Bronchial epithelial cell (primary cell): ENCODE measurements around the gene ERMN. TPM values are rescaled to one million over a fixed set of nuclear protein-coding genes. Genes with fewer than 3 reads are reported as not detected.
"Not testable (repeated sequence)": the region's sequence is repeated elsewhere in the genome, so short reads cannot be mapped to it uniquely, and the experiment has no call there.

Experiments
- DNase-seq: peaks from one replicate; pipeline ENCODE4 v3.0.0-alpha.2; 2010; ENCODE audit warnings: low read depth
- FAIRE-seq: peaks from 2 replicates; lab custom pipeline; 2011; peaks lifted over from hg19 to GRCh38; lab: Jason Lieb, UNC
- H3K27me3 ChIP-seq: 2 replicates; pipeline ENCODE4 v1.5.1; 2011; ENCODE audit warnings: low read length; ENCODE audit not compliant: control insufficient read depth, insufficient read depth
- H3K36me3 ChIP-seq: 2 replicates; pipeline ENCODE4 v1.5.1; 2011; ENCODE audit warnings: low read length; ENCODE audit not compliant: control insufficient read depth, insufficient read depth
- H3K4me3 ChIP-seq: 2 replicates; pipeline ENCODE4 v1.5.1; 2011; ENCODE audit warnings: mild to moderate bottlenecking, low read depth, low read length, control low read depth
- CTCF ChIP-seq: IDR thresholded peaks from 2 replicates; pipeline ENCODE4 v1.5.1; 2011; ENCODE audit warnings: mild to moderate bottlenecking, moderate library complexity, low read length, control low read depth, inconsistent platforms; ENCODE audit not compliant: insufficient read depth, severe bottlenecking
- total RNA-seq: library from RNA; depleted of rRNA; stranded (reverse); fragments of >200 nt; gene quantifications from 2 replicates; pipeline ENCODE4 v1.2.1, GENCODE V29; 2014

ERMN gene
- not detected in 2 replicates for total RNA-seq

- Histone ChIP-seq H3K4me3 (no peak within 1 kb of the TSS), H3K27me3 (peaks cover 1% of the 10 kb centered on the region), H3K36me3 (no peaks in the 10 kb centered on the region)
- TF ChIP-seq CTCF, result no peak
- DNase-seq, result peak; percentile 39
- FAIRE-seq, result no peak
These were observed at the start of gene ERMN for GRCh38 chr2:157325786-157326185. Gene ERMN (minus strand): TSS chr2:157325824. CDS start chr2:157325642, 182 bp downstream.

- no peaks in the 10 kb centered on the region for H3K36me3 ChIP-seq
- no peaks in the 10 kb centered on the region for H3K27me3 ChIP-seq
- DNase-seq, result no peak
- no peak for TF ChIP-seq CTCF
- no peak for FAIRE-seq
- no peak overlapping the region for H3K4me3 ChIP-seq
These were observed 49.8 kb upstream of the ERMN start for GRCh38 chr2:157375384-157375783.

GRCh38 chr2:157368508-157368907 is 42.9 kb upstream of the ERMN start:
- not testable (repeated sequence) for H3K4me3 ChIP-seq, FAIRE-seq, DNase-seq, H3K36me3 ChIP-seq, H3K27me3 ChIP-seq

DNA sequence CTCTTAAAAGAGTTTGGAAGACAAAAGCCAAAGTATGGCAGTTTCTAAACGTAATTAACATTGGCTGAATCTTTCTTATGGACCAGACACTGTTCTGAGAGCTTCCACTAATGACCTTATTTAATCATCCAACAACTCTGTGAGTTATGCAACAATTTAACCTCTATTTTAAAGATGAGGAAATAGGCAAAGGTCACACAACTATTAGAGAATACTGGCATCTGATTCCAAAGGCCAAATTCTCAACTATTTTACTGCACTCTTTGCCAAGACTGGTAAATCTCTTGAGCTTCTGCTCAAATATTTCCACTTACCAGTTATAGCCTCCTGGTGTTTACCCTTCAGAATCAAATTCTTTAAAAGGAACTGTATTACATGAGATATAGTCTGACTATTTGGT is 42.1 kb upstream of the ERMN start:
- DNase-seq, result no peak
- no peak for FAIRE-seq
- Histone ChIP-seq H3K4me3 (no peak overlapping the region), H3K27me3 (no peaks in the 10 kb centered on the region), H3K36me3 (no peaks in the 10 kb centered on the region)
- TF ChIP-seq CTCF, result no peak

DNA sequence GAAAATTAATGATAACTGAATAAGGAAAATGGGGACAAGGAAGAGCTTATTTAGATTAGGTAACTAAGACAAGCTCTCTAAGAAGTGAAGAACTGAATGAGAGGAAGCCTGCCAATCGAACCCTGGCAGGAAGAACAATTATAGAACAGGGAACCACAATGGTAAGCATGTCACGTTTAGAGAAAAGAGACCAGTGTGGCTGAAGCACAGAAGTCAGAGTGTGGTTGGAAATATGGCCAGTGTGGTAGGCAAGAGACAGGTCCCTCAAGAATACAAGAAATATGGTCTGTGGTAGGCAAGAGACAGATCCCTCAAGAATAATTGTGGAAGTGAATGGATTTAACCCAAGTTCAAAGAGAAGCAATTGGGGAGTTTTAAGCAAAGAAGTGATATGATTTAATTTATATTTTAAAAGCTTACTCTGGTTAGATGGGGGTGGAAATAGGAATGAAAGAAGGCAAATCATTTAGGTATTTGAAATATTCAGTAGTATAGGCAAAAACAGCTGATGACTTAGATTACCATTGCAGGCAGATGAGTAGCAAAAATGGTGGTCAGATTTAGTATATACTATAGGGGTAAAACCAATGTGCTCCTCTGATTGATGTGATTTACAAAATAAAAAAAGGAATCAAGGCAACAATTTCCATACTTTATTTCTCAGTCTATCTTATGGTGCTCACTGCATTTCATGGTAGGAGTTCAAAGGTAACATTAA is 38.8 kb upstream of the ERMN start:
- TF ChIP-seq CTCF, result no peak
- DNase-seq (no peak), FAIRE-seq (no peak)
- Histone ChIP-seq H3K27me3 (no peaks in the 10 kb centered on the region), H3K36me3 (no peaks in the 10 kb centered on the region), H3K4me3 (no peak overlapping the region)

DNA sequence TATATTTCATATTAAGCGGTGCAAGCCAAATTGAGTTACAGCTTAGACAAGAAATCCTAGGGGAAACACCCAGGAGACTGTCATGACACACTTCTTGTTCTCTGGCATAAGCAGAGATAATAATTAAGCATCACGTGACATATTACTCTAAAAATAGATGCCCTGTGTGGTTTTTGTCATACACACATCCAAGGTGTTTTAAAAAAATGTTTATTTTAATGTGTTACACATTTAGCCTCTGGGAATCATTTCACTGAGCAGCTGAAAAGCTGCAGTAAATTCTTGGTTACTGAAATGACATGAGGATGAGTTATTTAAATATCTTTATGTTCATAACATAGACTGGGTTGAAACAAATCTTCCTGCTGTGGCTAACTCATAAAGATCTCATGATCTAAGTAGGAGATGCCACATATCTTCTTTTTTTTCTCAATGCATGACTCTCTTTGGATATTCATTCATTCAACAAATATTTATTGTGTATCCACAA is 38.0 kb upstream of the ERMN start:
- TF ChIP-seq CTCF, result no peak
- Histone ChIP-seq H3K27me3 (no peaks in the 10 kb centered on the region), H3K36me3 (no peaks in the 10 kb centered on the region), H3K4me3 (no peak overlapping the region)
- no peak for FAIRE-seq
- no peak for DNase-seq
